Keratinocyte (primary cell): Measurements from ENCODE around the gene CISH. TPM values are rescaled to one million over a fixed set of nuclear protein-coding genes. Genes with fewer than 3 reads are reported as not detected.
A peak's percentile ranks its signal among the peaks of the same experiment; 100 is the strongest.

ENCODE experiments used
- DNase-seq: peaks from one replicate; pipeline ENCODE4 v3.0.0-alpha.2; 2011; ENCODE audit warnings: low read depth, missing footprints, low spot score
- FAIRE-seq: peaks from 2 replicates; lab custom pipeline; 2011; peaks lifted over from hg19 to GRCh38; lab: Jason Lieb, UNC
- H2AFZ ChIP-seq: 2 replicates; pipeline ENCODE4 v1.6.0; 2012; ENCODE audit warnings: low read length, control low read depth, inconsistent platforms; ENCODE audit not compliant: control insufficient read depth
- H3K27ac ChIP-seq: 2 replicates; pipeline ENCODE4 v1.5.1; 2011; ENCODE audit warnings: low read length; ENCODE audit not compliant: control insufficient read depth, insufficient read depth
- H3K27me3 ChIP-seq: 3 replicates; pipeline ENCODE4 v1.6.0; 2011; ENCODE audit warnings: low read length; ENCODE audit not compliant: control insufficient read depth, insufficient read depth; ENCODE audit errors: extremely low read depth
- H3K36me3 ChIP-seq, 2 experiments: 2 replicates in 1 of 2; 3 replicates in 1 of 2; pipeline ENCODE4 v1.5.1; 2011; ENCODE audit warnings: low read length in 2 of 2, mild to moderate bottlenecking in 1 of 2; ENCODE audit not compliant: control insufficient read depth in 2 of 2, insufficient read depth in 2 of 2; ENCODE audit errors: extremely low read depth in 1 of 2
- H3K4me1 ChIP-seq: 3 replicates; pipeline ENCODE4 v1.5.1; 2011; ENCODE audit warnings: low read length; ENCODE audit not compliant: control insufficient read depth, insufficient read depth; ENCODE audit errors: extremely low read depth
- H3K4me2 ChIP-seq: 3 replicates; pipeline ENCODE4 v1.6.0; 2011; ENCODE audit warnings: low read depth, low read length; ENCODE audit not compliant: control insufficient read depth, insufficient read depth; ENCODE audit errors: extremely low read depth
- H3K4me3 ChIP-seq, 3 experiments: fragments of 200-600 bp in 1 of 3; sonication (generic) in 1 of 3; 2 replicates in 2 of 3; 3 replicates in 1 of 3; pipeline ENCODE4 v1.5.1; 2011 to 2016; ENCODE audit warnings: low read length in 3 of 3, mild to moderate bottlenecking in 3 of 3, control low read depth in 2 of 3, inconsistent platforms in 1 of 3, low read depth in 1 of 3, mixed read lengths in 1 of 3, mixed run types in 1 of 3, moderate library complexity in 1 of 3; ENCODE audit not compliant: control insufficient read depth in 2 of 3, insufficient read depth in 2 of 3; ENCODE audit errors: extremely low read depth in 1 of 3
- H3K79me2 ChIP-seq: 2 replicates; pipeline ENCODE4 v1.6.0; 2012; ENCODE audit warnings: low read length; ENCODE audit not compliant: control insufficient read depth, insufficient read depth
- H3K9ac ChIP-seq: 3 replicates; pipeline ENCODE4 v1.6.0; 2011; ENCODE audit warnings: low read length; ENCODE audit not compliant: control insufficient read depth, insufficient read depth; ENCODE audit errors: extremely low read depth
- H3K9me1 ChIP-seq: 3 replicates; pipeline ENCODE4 v1.6.0; 2011; ENCODE audit warnings: low read length; ENCODE audit not compliant: control insufficient read depth, insufficient read depth; ENCODE audit errors: extremely low read depth
- H3K9me3 ChIP-seq: 2 replicates; pipeline ENCODE4 v1.5.1; 2012; ENCODE audit warnings: low read depth, low read length; ENCODE audit not compliant: control insufficient read depth
- H4K20me1 ChIP-seq: 3 replicates; pipeline ENCODE4 v1.6.0; 2011; ENCODE audit warnings: low read length; ENCODE audit not compliant: control insufficient read depth, insufficient read depth; ENCODE audit errors: extremely low read depth
- EZH2 ChIP-seq: IDR thresholded peaks from one replicate; pipeline ENCODE4 v1.6.1; 2012; ENCODE audit warnings: inconsistent platforms, mild to moderate bottlenecking, low read length, moderate library complexity
- dilution Hi-C: fragments of 300-500 bp; cut with MboI; formaldehyde crosslinking; loops from one replicate; pipeline ENCODE4 v1.7.0; 2020; ENCODE audit warnings: low sequenced_read_pairs; ENCODE audit not compliant: extremely low pct_ligation_motif_present
- polyA minus RNA-seq, 3 experiments: library from RNA; depleted of rRNA, polyadenylated mRNA; stranded (reverse); fragments of >200 nt; gene quantifications; 1 replicate in 1 of 3; 2 replicates in 1 of 3; 3 replicates in 1 of 3; pipeline ENCODE4 v1.2.3, GENCODE V29; 2011
- polyA plus RNA-seq, 5 experiments: library from polyadenylated mRNA; depleted of rRNA in 3 of 5; stranded (reverse) in 3 of 5; stranded (forward) in 1 of 5; unstranded in 1 of 5; fragments of >200 nt; gene quantifications; 1 replicate in 1 of 5; 2 replicates in 3 of 5; 3 replicates in 1 of 5; pipeline versions ENCODE4 v1.2.1 to v1.2.3, GENCODE V29; 2011 to 2012; ENCODE audit warnings: missing spikeins in 2 of 5, low read depth in 1 of 5, low replicate concordance in 1 of 5
- TF ChIP-seq, protein P1 (sequence below), 3 experiments: IDR thresholded peaks in 1 of 3; conservative IDR thresholded peaks in 1 of 3; optimal IDR thresholded peaks in 1 of 3; 2 replicates in 2 of 3; 3 replicates in 1 of 3; pipeline versions ENCODE3 to v1.5.1; 2011; ENCODE audit warnings: low read length in 3 of 3, mild to moderate bottlenecking in 3 of 3, moderate library complexity in 2 of 3, control low read depth in 1 of 3, inconsistent platforms in 1 of 3; ENCODE audit not compliant: insufficient read depth in 2 of 3; ENCODE audit errors: extremely low read depth in 1 of 3

Gene CISH
- polyA plus RNA-seq (1.8 to 3.5 TPM (median 2.8 TPM) in 3 replicates), polyA minus RNA-seq (3.8 to 7.1 TPM (median 4.2 TPM) in 3 replicates)
- 0.77 TPM for polyA plus RNA-seq (2011; ENCODE audit: low read depth)
- polyA plus RNA-seq (2011; cell fraction: cytosol; rRNA removed) = 2.3 and 4.2 TPM in 2 replicates
- 4.7 and 7.4 TPM in 2 replicates for polyA plus RNA-seq (2011; cell fraction: nucleus; rRNA removed)
- polyA plus RNA-seq (2012; ENCODE audit: low replicate concordance) = 3.6 and 6.7 TPM in 2 replicates
- polyA minus RNA-seq (2011; cell fraction: cytosol; rRNA and poly(A)+ RNA removed) = 6.9 TPM
- polyA minus RNA-seq (2011; cell fraction: nucleus; rRNA and poly(A)+ RNA removed) = 3.2 and 3.4 TPM in 2 replicates

GRCh38 chr3:50611464-50612233 is at the start of gene CISH:
Gene CISH (minus strand): TSS chr3:50611774. CDS start chr3:50611650, 124 bp downstream.
- Histone ChIP-seq H3K9me3 (no peaks in the 10 kb centered on the region), H3K4me1 (peaks cover 30% of the 10 kb centered on the region), H3K36me3 (peaks cover 4 to 5% of the 10 kb centered on the region in 2 experiments), H3K4me3 (peak within 1 kb of the TSS; percentile 65 to 81 (median 70)), H3K9me1 (peaks cover 4% of the 10 kb centered on the region), H3K4me2 (peak within 1 kb of the TSS; percentile 87), H3K9ac (peak within 1 kb of the TSS; percentile 79), H2AFZ (peak within 1 kb of the TSS; percentile 83), H3K27ac (peak within 1 kb of the TSS; percentile 16), H3K27me3 (no peaks in the 10 kb centered on the region), H3K79me2 (peaks cover 3% of the 10 kb centered on the region), H4K20me1 (no peaks in the 10 kb centered on the region)
- no peak for DNase-seq
- dilution Hi-C loops = loop anchor here (25.0 kb wide), 1 partner anchor 776 kb away; the partner anchor contains the start of genes MANF and RBM15B
- no peak for FAIRE-seq
- TF ChIP-seq, protein P1, sequence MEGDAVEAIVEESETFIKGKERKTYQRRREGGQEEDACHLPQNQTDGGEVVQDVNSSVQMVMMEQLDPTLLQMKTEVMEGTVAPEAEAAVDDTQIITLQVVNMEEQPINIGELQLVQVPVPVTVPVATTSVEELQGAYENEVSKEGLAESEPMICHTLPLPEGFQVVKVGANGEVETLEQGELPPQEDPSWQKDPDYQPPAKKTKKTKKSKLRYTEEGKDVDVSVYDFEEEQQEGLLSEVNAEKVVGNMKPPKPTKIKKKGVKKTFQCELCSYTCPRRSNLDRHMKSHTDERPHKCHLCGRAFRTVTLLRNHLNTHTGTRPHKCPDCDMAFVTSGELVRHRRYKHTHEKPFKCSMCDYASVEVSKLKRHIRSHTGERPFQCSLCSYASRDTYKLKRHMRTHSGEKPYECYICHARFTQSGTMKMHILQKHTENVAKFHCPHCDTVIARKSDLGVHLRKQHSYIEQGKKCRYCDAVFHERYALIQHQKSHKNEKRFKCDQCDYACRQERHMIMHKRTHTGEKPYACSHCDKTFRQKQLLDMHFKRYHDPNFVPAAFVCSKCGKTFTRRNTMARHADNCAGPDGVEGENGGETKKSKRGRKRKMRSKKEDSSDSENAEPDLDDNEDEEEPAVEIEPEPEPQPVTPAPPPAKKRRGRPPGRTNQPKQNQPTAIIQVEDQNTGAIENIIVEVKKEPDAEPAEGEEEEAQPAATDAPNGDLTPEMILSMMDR (optimal IDR thresholded peaks at IDR 0.05 in 1 of 3, IDR thresholded peaks at IDR 0.05 in 1 of 3, conservative IDR thresholded peaks at IDR 0.05 in 1 of 3; ENCODE audit: extremely low read depth in 1 of 3, insufficient read depth in 2 of 3, low read length in 3 of 3) = peak in 1 of 3 experiments; percentile 18
- TF ChIP-seq EZH2 = no peak

DNA sequence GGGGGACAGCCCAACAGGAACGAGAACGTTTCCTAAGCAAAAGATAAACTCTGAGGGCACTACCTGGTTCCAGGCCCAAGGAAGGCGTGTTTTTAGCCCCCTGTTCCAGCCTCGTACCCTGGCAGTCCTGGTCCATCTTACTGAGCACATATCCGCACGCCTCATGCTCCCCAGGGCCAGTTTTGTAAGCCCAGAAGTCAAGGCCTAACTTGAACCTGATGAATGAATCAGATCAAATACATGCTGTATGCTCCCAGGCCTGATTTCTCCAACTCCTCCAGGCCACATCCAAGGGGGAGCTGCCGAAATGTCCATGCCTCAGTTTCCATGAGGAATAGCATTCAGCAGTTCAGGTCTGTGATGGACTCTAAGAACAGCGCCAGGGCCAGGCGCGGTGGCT is 48.8 kb upstream of the CISH start:
- dilution Hi-C loops = no loop called here
- no peak overlapping the region for H3K9ac ChIP-seq
- FAIRE-seq = no peak

More for the DNA sequence above, 48.8 kb upstream of the CISH start:
- Histone ChIP-seq H3K4me3 (no peak overlapping the region), H3K9me3 (no peaks in the 10 kb centered on the region), H3K9me1 (no peaks in the 10 kb centered on the region), H3K27ac (no peak overlapping the region), H3K4me1 (peaks cover 16% of the 10 kb centered on the region), H2AFZ (no peak overlapping the region), H3K4me2 (no peak overlapping the region), H3K36me3 (no peaks in the 10 kb centered on the region), H3K27me3 (peaks cover 3% of the 10 kb centered on the region), H4K20me1 (no peaks in the 10 kb centered on the region), H3K79me2 (no peaks in the 10 kb centered on the region)
- DNase-seq = no peak
- TF ChIP-seq, protein P1 (optimal IDR thresholded peaks at IDR 0.05 in 1 of 3, IDR thresholded peaks at IDR 0.05 in 1 of 3, conservative IDR thresholded peaks at IDR 0.05 in 1 of 3; ENCODE audit: extremely low read depth in 1 of 3, insufficient read depth in 2 of 3, low read length in 3 of 3) = no peak
- no peak for TF ChIP-seq EZH2
